Measurements from ENCODE around the gene RXRB.
"Not testable (repeated sequence)": the region's sequence is repeated elsewhere in the genome, so short reads cannot be mapped to it uniquely, and the experiment has no call there.

RXRB gene

DNA sequence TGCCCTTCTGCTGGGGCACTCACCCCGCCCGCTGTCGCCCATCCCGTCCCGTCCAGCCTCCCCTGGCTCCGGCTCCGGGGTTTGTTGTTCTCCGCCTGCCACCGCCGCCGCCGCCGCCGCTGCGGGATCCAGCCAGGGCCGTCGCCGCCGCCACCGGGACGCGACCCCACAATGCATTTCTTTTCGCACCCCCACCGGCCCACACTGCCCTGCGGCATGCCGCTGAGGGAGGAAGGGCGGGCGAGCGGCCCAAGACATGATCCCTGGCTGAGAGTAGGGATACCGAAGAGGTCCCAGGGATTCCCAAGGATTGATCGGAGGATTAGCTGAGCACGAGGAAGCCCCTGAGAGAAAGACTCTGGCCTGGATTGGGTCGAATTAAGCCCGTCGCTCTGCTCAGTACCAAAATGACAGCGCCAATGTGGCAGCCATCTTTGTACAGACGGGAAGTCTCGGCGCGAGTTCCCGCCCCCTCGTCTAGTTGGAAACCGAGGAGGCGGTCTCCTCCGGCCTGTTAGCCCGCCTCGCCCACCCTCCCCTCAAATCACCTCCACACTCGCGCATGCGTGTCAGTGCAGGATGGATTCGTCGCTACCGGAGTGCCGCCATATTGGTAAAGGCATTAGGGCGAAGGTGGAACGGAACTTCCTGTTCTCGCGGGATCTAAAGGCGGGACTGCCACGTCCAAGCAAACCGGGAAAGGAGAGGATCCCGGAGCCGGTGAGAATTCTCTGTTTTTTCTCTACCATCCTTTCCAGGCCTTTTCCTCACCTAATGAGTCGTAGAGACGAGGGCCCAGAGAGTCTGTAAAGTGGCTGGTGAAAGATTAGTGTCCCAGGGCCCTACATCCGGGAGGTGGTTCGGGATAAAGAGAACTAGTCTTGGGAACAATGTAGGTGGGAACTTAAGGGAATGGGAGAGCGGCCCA, at the start of gene RXRB, which contains the start of gene SLC39A7:
Gene RXRB, minus strand, starts transcription at position 447 of the 928 bp plus-strand sequence. Its CDS starts 189 bp downstream, at position 258.
Gene SLC39A7, plus strand, starts transcription at position 649 of the 928 bp plus-strand sequence. CDS start 379 bp downstream, outside the sequence.
- DNase-seq: peak; percentile 100

DNA sequence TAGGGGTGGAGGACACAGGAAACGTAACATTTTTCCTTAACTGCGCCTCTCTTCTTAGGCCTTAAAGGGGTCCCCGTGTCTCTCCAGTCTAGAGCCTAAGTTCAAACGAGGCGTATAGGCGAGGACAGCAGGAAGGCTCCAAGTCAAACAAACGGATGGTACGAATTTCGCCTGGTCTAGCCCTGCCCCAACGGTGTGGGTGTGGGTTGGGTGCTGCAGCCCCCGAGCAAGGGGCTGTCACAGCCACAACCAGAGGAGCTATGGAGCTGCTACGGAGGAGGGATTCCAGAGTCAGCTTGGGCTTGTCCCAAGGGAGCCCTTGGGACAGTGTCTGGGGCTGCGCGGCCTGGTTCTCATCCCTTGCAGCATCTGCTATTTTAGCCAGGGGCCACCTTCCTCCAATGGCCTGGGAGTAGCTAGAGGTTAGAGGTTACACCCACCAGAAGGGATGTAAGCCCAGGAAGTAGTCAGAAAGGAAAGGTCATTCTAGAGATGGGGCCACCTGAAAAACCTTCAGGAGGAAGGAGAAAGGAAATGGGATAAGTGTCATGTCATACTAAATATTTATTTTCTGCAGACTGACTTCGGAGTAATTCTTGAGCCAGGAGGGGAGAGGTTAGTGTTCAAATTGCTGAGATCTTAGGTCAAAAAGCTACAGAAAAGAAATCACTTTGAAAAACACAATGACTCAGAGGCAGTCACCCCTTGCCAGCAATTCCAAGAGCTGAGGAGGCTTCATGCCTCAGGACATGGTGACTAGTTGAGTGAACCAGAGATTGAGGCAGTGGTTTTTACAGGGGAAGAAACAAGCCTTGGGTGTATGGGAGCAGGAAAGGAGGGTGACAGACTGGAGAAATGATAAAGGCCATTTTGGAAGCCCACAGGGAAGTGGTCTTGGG, 49.5 kb upstream of the RXRB start:
- DNase-seq: peak; percentile 95

GRCh38 chr6:33248932-33249731, 48.7 kb upstream of the RXRB start:
- peak; percentile 100 for DNase-seq

DNA sequence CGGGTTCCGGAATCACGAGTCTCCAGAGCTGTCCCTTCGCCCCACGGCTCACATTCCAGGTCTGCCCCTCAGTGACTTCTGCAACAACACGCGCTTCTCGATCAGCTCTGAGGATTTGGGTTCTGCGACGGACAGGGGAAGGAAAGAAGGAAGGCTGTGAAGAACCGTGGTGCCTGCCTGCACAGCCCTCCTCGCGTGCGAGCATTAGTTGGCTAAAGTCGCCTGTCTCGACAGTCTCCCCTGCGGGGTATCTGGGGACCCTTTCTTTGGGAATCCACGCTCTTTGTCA, 48.1 kb upstream of the RXRB start:
- DNase-seq: peak; percentile 69

- DNase-seq: peak; percentile 89
These were observed 47.6 kb upstream of the RXRB start for GRCh38 chr6:33247977-33248642.

- DNase-seq: no peak
These were observed 43.0 kb upstream of the RXRB start for GRCh38 chr6:33243476-33243875.

DNA sequence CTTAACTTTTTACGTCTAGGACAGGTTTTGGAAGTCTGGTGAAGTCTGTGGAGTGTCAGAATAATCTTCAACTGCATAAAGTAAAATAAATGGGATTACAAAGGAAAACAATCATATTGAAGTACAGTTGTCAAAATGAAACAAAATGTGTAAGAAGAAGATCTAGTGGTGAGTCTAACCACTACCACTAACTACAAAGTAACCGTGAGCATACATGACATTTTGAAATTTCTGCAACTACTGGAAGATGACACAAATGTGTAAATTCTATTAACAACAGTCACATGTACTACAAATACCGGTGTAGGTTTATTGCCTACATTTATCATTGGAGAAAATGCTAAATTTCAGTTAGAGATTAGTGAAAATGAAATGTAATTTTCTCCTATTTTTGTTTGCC, 41.5 kb upstream of the RXRB start:
- no peak for DNase-seq

GRCh38 chr6:33237741-33238140, 37.3 kb upstream of the RXRB start:
- no peak for DNase-seq

DNA sequence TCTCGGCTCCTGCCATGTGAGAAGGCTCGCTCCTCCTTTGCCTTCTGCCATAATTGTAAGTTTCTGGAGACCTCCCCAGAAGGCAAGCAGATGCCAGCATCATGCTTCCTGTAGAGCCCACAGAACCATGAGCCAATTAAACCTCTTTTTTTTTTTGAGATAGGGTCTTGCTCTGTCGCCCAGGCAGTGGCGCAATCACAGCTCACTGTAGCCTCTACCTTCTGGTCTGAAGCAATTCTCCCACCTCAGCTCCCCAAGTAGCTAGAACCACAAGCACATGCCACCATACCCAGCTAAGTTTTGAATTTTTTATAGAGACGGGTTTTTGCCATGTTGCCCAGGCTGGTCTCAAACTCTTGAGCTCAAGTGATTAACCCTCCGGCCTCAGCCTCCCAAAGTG, 36.4 kb upstream of the RXRB start:
- DNase-seq: no peak

DNA sequence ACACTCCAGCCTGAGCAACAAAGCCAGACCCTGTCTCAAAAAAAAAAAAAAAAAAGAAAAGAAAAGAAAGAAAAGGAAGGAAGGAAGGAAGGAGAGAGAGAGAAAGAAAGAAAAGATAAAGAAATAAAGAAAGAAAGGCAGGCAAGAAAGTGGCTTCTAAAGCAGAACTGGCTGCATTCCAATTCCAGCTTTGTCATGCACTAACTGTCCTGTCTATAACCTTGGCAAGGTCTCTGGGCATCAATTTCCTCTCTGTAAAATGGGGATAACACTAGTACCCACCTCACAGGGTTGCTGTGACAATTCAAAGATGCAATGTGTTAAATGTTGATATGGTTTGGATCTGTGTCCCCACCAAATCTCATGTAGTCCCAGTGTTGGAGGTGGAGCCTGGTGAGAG, 35.9 kb upstream of the RXRB start:
- DNase-seq: no peak

GRCh38 chr6:33235221-33235634, 34.8 kb upstream of the RXRB start:
- no peak for DNase-seq

GRCh38 chr6:33226503-33227120, 26.1 kb upstream of the RXRB start:
- DNase-seq: not testable (repeated sequence)

DNA sequence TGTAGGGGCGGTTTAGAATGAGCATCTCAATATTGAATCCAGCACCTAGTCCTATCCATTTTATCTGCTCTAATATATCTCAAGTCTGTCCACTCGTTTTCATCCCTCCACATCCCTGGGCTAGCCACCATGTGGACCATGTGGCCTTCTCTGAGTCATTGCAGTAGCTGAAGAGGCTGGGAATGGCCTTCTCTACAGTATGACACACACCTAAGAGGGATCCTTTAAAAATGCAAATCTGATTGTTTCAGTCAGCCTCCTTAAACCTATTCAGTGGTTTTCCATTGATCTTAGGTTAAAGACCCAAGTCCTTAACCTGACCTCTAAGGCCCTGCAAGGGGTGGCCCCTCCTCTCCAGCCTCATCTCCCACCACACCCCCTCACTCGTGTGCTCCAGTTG, 17.2 kb upstream of the RXRB start:
- no peak for DNase-seq

DNA sequence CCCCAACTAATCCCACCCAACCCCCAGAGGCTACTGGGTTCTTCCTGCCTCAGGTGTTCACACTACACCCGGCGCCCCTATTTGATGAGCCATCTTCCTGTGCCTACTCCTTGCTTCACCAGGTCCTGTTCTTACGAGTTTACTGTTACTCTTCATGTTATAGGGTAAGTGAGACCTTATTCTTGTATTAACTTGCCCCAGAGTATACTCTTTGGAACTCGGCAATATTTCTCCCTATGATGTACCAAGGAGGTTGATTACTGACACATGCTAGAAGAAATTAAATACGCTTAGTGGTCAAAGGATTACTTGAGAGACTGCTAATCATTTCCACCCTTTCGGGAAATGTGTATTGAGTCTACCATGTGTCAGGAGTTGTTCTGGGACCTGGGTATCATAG, 16.8 kb upstream of the RXRB start:
- no peak for DNase-seq

DNA sequence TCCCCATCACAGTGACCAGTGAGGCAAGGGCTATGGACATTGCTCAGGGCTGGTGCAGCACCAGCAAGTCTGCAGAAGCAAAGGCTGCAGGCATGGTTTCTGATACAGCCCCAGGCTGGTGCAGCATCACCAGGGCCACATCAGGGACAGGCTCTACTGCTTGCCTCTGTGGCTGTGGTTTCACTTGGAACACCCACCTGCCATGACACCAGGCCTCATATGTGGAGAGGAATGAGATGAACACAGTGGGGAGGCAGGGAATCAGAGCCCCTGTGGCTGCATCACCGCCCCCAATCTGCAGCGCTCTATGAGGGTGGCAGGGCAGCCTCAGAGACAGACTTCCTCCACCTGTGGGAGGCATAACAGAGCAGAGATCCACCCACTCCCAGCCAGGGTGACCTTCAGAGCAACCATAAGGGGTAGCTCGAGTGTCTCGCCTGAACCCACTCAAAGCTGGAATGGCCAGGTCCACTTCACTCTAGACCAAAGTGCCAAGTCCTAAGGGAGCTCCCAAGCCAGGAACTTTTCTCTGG, 15.7 kb upstream of the RXRB start:
- no peak for DNase-seq

DNA sequence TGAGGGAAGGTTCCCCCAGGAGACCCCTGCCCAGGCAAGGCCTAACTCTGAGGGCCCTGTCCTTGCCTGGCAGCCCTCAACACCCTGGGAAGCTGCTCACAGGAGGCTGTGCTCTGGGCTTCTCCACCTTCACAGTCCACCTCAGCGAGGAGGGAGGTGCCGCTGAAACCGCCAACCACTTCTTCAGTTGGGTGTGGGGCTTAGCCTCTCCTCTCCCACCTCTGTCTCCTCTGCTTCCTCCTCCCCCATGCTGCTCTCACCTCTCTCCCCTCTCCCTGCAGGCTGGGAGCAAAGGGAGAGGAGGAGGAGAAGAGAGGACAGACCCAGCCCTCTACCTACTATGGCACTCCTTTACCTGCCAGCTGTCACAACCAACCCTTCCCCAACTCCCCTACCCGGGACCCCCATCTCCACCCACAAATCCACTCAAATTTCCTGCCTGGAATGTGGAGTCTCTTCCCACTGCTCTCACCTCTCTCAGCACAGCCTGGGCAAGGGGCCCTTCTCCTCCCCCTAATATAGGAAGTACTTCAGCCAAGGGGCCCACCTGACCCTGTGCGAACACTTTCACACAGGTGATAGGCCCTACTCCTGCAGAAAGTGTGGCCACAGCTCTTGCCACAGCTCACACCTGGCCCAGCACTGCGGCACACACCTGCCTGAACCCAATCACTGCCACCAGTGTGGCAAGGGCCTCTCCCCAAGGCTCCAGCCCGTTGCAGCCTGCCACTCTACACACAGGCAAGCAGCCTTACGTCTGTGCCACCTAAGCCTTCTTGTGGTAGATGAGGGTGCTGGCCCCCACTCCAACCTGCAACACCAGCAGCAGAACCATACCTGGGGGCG, 15.0 kb upstream of the RXRB start:
- DNase-seq: no peak

GRCh38 chr6:33213989-33214335, 13.5 kb upstream of the RXRB start:
- no peak for DNase-seq

DNA sequence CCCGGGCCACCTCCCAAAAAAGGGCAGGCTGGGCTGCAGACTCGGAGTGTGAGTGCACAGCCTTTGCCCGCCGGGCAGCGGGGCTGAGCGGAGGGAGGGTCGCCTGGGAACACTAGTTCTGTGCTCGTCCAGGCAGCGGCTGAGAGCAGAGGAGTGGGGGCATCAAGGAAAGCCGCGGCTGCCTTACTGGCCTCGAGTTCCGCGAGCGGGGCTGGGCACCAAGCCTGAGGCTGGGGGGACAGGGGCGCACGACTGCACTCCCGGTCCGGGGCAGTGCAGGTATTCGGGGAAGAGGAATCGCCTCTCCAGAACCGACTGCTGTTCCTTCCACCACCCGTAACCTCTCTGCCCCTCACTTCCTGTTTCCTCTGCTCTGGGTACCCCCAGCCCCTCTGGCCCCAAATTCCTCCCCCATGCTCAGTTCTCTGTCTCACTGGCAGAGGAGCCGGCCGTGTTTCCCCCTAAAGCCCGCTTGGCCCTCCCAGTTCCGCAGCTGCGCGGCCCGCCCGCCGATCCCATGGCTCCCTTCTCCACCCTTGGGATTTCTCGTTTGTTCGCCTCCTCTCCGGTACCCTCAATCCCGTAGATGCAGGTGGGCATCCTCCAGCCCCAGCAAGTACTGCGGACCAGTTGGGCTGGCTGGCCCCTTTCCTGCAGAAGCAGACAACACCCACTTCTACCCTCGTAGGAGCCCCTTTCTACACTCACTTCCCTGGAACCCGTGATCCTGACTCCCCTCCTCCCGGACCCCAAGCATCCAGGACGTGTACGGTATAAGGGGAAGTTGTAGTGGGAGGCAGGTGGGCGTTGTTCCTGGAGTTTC, 12.9 kb upstream of the RXRB start:
- peak; percentile 34 for DNase-seq

DNA sequence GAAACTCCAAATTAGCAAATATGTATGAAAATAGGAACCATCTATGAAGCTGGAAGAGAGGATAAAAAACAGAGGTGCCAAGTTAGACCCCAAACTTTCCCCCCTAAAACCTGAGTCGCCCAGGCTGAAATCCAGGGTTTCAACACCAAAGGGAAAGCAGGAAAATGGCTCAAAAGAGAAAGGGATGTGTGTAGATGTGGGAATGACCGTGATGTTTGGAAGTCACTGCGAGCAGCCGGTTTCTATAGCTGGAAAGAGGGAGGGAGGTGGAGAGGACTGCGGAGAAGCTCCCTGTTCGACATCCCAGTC, 12.3 kb upstream of the RXRB start:
- DNase-seq: peak; percentile 32
